Measurements from ENCODE around the gene PLAGL2. TPM values are rescaled to one million over a fixed set of nuclear protein-coding genes. Genes with fewer than 3 reads are reported as not detected.

The PLAGL2 gene
- total and polyA plus RNA-seq, 2 experiments from 2014 or later: 39.7 to 41.1 TPM

- H3K4me3 ChIP-seq: no peak overlapping the region
Observed at GRCh38 chr20:32160341-32160740, 47.2 kb downstream of the PLAGL2 start.

GRCh38 chr20:32159766-32160221 is 47.7 kb downstream of the PLAGL2 start:
- H3K4me1 ChIP-seq (ENCODE audit: insufficient read depth): no peaks in the 10 kb centered on the region
- 87% methylated on average over 5 of the region's 5 CpGs for WGBS (ENCODE audit: low lambda C conversion rate, missing lambda C conversion rate)
- no peaks in the 10 kb centered on the region for H3K9me2 ChIP-seq (replicated peaks; ENCODE audit: insufficient read depth)
- no peaks in the 10 kb centered on the region for H3K36me3 ChIP-seq (replicated peaks; ENCODE audit: insufficient read depth, low read depth)
- H3K4me3 ChIP-seq: no peak overlapping the region
- no peak overlapping the region for H2AFZ ChIP-seq
- DNase-seq (ENCODE audit: low spot score): no peak
- no peaks in the 10 kb centered on the region for H3K9me3 ChIP-seq (ENCODE audit: low read depth)
- no peak overlapping the region for H3K4me2 ChIP-seq
- no peaks in the 10 kb centered on the region for H3K79me2 ChIP-seq
- no peak overlapping the region for H3K27ac ChIP-seq
- H3K27me3 ChIP-seq: no peaks in the 10 kb centered on the region
- no peaks in the 10 kb centered on the region for H4K20me1 ChIP-seq (ENCODE audit: insufficient read depth, poor library complexity, severe bottlenecking)
- TF ChIP-seq CTCF (IDR thresholded peaks at IDR 0.05; ENCODE audit: poor library complexity): no peak
- no peak for TF ChIP-seq EZH2phosphoT487 (IDR thresholded peaks at IDR 0.05; ENCODE audit: low read depth, severe bottlenecking, unreplicated experiment)
- no peak for TF ChIP-seq EZH2 (IDR thresholded peaks at IDR 0.05; ENCODE audit: borderline replicate concordance)

More at GRCh38 chr20:32160341-32160740, 47.2 kb downstream of the PLAGL2 start:
- no peak overlapping the region for H2AFZ ChIP-seq
- H3K4me1 ChIP-seq (ENCODE audit: insufficient read depth): no peaks in the 10 kb centered on the region
- no peaks in the 10 kb centered on the region for H3K36me3 ChIP-seq (replicated peaks; ENCODE audit: insufficient read depth, low read depth)
- H3K27ac ChIP-seq: no peak overlapping the region
- H4K20me1 ChIP-seq (ENCODE audit: insufficient read depth, poor library complexity, severe bottlenecking): no peaks in the 10 kb centered on the region
- no peaks in the 10 kb centered on the region for H3K27me3 ChIP-seq
- no peaks in the 10 kb centered on the region for H3K9me2 ChIP-seq (replicated peaks; ENCODE audit: insufficient read depth)
- H3K9me3 ChIP-seq (ENCODE audit: low read depth): no peaks in the 10 kb centered on the region
- H3K79me2 ChIP-seq: no peaks in the 10 kb centered on the region
- no peak for TF ChIP-seq EZH2 (IDR thresholded peaks at IDR 0.05; ENCODE audit: borderline replicate concordance)
- TF ChIP-seq CTCF (IDR thresholded peaks at IDR 0.05; ENCODE audit: poor library complexity): no peak
- TF ChIP-seq EZH2phosphoT487 (IDR thresholded peaks at IDR 0.05; ENCODE audit: low read depth, severe bottlenecking, unreplicated experiment): no peak
- WGBS (ENCODE audit: low lambda C conversion rate, missing lambda C conversion rate): 94% methylated on average over 5 of the region's 5 CpGs
- no peak overlapping the region for H3K4me2 ChIP-seq
- DNase-seq (ENCODE audit: low spot score): no peak

- H3K4me3 ChIP-seq: no peak overlapping the region
- H3K4me1 ChIP-seq (ENCODE audit: insufficient read depth): no peaks in the 10 kb centered on the region
- H3K9me3 ChIP-seq (ENCODE audit: low read depth): no peaks in the 10 kb centered on the region
- TF ChIP-seq EZH2phosphoT487 (IDR thresholded peaks at IDR 0.05; ENCODE audit: low read depth, severe bottlenecking, unreplicated experiment): no peak
- no peak for TF ChIP-seq EZH2 (IDR thresholded peaks at IDR 0.05; ENCODE audit: borderline replicate concordance)
- TF ChIP-seq CTCF (IDR thresholded peaks at IDR 0.05; ENCODE audit: poor library complexity): no peak
- no peaks in the 10 kb centered on the region for H3K27me3 ChIP-seq
- H3K9me2 ChIP-seq (replicated peaks; ENCODE audit: insufficient read depth): no peaks in the 10 kb centered on the region
- no peaks in the 10 kb centered on the region for H3K36me3 ChIP-seq (replicated peaks; ENCODE audit: insufficient read depth, low read depth)
- no peaks in the 10 kb centered on the region for H3K79me2 ChIP-seq
- H2AFZ ChIP-seq: no peak overlapping the region
- no peak overlapping the region for H3K4me2 ChIP-seq
- H3K27ac ChIP-seq: no peak overlapping the region
- WGBS (ENCODE audit: low lambda C conversion rate, missing lambda C conversion rate): over 99% methylated on average over 4 of the region's 4 CpGs
- no peaks in the 10 kb centered on the region for H4K20me1 ChIP-seq (ENCODE audit: insufficient read depth, poor library complexity, severe bottlenecking)
- no peak for DNase-seq (ENCODE audit: low spot score)
Observed at GRCh38 chr20:32158943-32159660, 48.4 kb downstream of the PLAGL2 start.
